ENCODE data around the gene THOC1.
"Not testable (repeated sequence)": the region's sequence is repeated elsewhere in the genome, so short reads cannot be mapped to it uniquely, and the experiment has no call there.

THOC1 gene
- long read RNA-seq, donor 1, transcript THOC1-210 (3 exons, 552 nt) = major isoform, 9 of 17 reads
- long read RNA-seq, donor 1, partial matches to known transcripts = 0 of 17 reads
- long read RNA-seq, donor 1, other reads (novel, unspliced or antisense) = 0 of 17 reads
- long read RNA-seq, donor 2, partial matches to known transcripts = 0 of 2 reads
- long read RNA-seq, donor 2, other reads (novel, unspliced or antisense) = 0 of 2 reads
- long read RNA-seq, donor 3, partial matches to known transcripts = 0 of 5 reads
- long read RNA-seq, donor 3, other reads (novel, unspliced or antisense) = 0 of 5 reads
- long read RNA-seq, donor 4, partial matches to known transcripts = 0 of 12 reads
- long read RNA-seq, donor 4, other reads (novel, unspliced or antisense) = 0 of 12 reads
- long read RNA-seq, donor 5, partial matches to known transcripts = 5 of 16 reads
- long read RNA-seq, donor 5, other reads (novel, unspliced or antisense) = 0 of 16 reads
- long read RNA-seq, donor 6, partial matches to known transcripts = 0 of 5 reads
- long read RNA-seq, donor 6, other reads (novel, unspliced or antisense) = 0 of 5 reads
- long read RNA-seq, donor 7 = 0 reads
- long read RNA-seq, donor 8, transcript THOC1-201 (21 exons, 2,087 nt) = major isoform, 5 of 11 reads
- long read RNA-seq, donor 8, partial matches to known transcripts = 0 of 11 reads
- long read RNA-seq, donor 8, other reads (novel, unspliced or antisense) = 0 of 11 reads

GRCh38 chr18:267688-268552, at the start of gene THOC1:
Gene THOC1 (minus strand): TSS chr18:268047. CDS start chr18:268019, 28 bp downstream.
- DNase-seq = peak; percentile 97

GRCh38 chr18:317618-318017, 49.8 kb upstream of the THOC1 start:
- no peak for DNase-seq

- no peak for DNase-seq
These were observed 48.5 kb upstream of the THOC1 start for GRCh38 chr18:316393-316792.

- no peak for DNase-seq
These were observed 46.1 kb upstream of the THOC1 start for GRCh38 chr18:313931-314330.

GRCh38 chr18:312415-312814, 44.6 kb upstream of the THOC1 start:
- DNase-seq = no peak

GRCh38 chr18:310042-310441, 42.2 kb upstream of the THOC1 start:
- DNase-seq = no peak

GRCh38 chr18:308086-308485, 40.2 kb upstream of the THOC1 start:
- not testable (repeated sequence) for DNase-seq

- DNase-seq = no peak
These were observed 38.9 kb upstream of the THOC1 start for GRCh38 chr18:306608-307255.

- DNase-seq = no peak
These were observed 37.2 kb upstream of the THOC1 start for GRCh38 chr18:305003-305501.

- DNase-seq = no peak
These were observed 35.8 kb upstream of the THOC1 start for GRCh38 chr18:303607-304006.

GRCh38 chr18:303011-303410, 35.2 kb upstream of the THOC1 start:
- DNase-seq = no peak

- no peak for DNase-seq
These were observed 34.2 kb upstream of the THOC1 start for GRCh38 chr18:302097-302496.

GRCh38 chr18:297936-298335, 30.1 kb upstream of the THOC1 start:
- DNase-seq = no peak

GRCh38 chr18:295756-296490, 28.1 kb upstream of the THOC1 start:
- no peak for DNase-seq

- no peak for DNase-seq
These were observed 26.7 kb upstream of the THOC1 start for GRCh38 chr18:294566-294965.

GRCh38 chr18:293536-293935, 25.7 kb upstream of the THOC1 start:
- DNase-seq = no peak

GRCh38 chr18:292271-292670, 24.4 kb upstream of the THOC1 start:
- no peak for DNase-seq

GRCh38 chr18:289970-290369, 22.1 kb upstream of the THOC1 start:
- not testable (repeated sequence) for DNase-seq

- no peak for DNase-seq
These were observed 21.2 kb upstream of the THOC1 start for GRCh38 chr18:289026-289425.

GRCh38 chr18:286515-287310, 18.9 kb upstream of the THOC1 start:
- DNase-seq = no peak
